PC-9 (cell line): ENCODE results near the gene USP48. TPM values are rescaled to one million over a fixed set of nuclear protein-coding genes. Genes with fewer than 3 reads are reported as not detected.

Experiments used
- BruUV-seq: library from RNA; stranded (reverse); fragments of 400-500 nt; replicated peaks from 2 replicates; lab custom pipeline; 2021; lab: Mats Ljungman, UMichigan
- CTCF ChIA-PET: fragments of 300-600 bp; sonication (Branson Sonifier 250); formaldehyde crosslinking; loops from one replicate; lab custom pipeline; 2022; ENCODE audit warnings: antibody characterized with exemption; lab: Charles Lee
- POLR2A ChIA-PET: fragments of 300-600 bp; sonication (Branson Sonifier 250); formaldehyde crosslinking; loops from one replicate; lab custom pipeline; 2022; ENCODE audit warnings: antibody characterized with exemption; ENCODE audit not compliant: unreplicated experiment; lab: Charles Lee
- DNase-seq, 2 experiments: peaks; one replicate each; pipeline versions ENCODE4 v3.0.0 to v3.0.0-alpha.2; 2015 to 2022; ENCODE audit warnings: mixed read lengths in 1 of 2
- H2AFZ ChIP-seq: fragments of 200-600 bp; sonication (generic); 2 replicates; pipeline ENCODE4 v1.8.1; 2017; ENCODE audit warnings: antibody characterized with exemption
- H3F3A ChIP-seq: fragments of 200-600 bp; sonication (generic); 2 replicates; pipeline ENCODE4 v1.8.1; 2017; ENCODE audit warnings: antibody characterized with exemption, mild to moderate bottlenecking, low read depth; ENCODE audit not compliant: insufficient read depth
- H3K27ac ChIP-seq: fragments of 200-600 bp; sonication (generic); 2 replicates; pipeline ENCODE4 v1.6.1; 2016; ENCODE audit warnings: mixed run types
- H3K27me3 ChIP-seq: fragments of 200-600 bp; sonication (generic); 2 replicates; pipeline ENCODE4 v1.6.1; 2016; ENCODE audit warnings: low read depth, mixed run types; ENCODE audit not compliant: insufficient read depth
- H3K36me3 ChIP-seq: fragments of 200-600 bp; sonication (generic); 2 replicates; pipeline ENCODE4 v1.6.1; 2016; ENCODE audit warnings: low read depth, mixed run types
- H3K4me1 ChIP-seq: fragments of 200-600 bp; sonication (generic); replicated peaks from 2 replicates; pipeline ENCODE4 v1.6.1; 2016; ENCODE audit warnings: mixed run types; ENCODE audit not compliant: insufficient read depth
- H3K4me2 ChIP-seq: fragments of 200-600 bp; sonication (generic); 2 replicates; pipeline ENCODE4 v1.6.1; 2017; ENCODE audit warnings: mixed run types
- H3K4me3 ChIP-seq: fragments of 200-600 bp; sonication (generic); 2 replicates; pipeline ENCODE4 v1.6.1; 2016; ENCODE audit warnings: mixed run types
- H3K79me2 ChIP-seq: fragments of 200-600 bp; sonication (generic); 2 replicates; pipeline ENCODE4 v1.6.1; 2017; ENCODE audit warnings: low read depth, mixed run types
- H3K9me2 ChIP-seq: fragments of 200-600 bp; sonication (generic); 2 replicates; pipeline ENCODE4 v1.8.1; 2017; ENCODE audit warnings: mild to moderate bottlenecking; ENCODE audit not compliant: insufficient read depth
- H3K9me3 ChIP-seq: fragments of 200-600 bp; sonication (generic); 2 replicates; pipeline ENCODE4 v1.8.1; 2016; ENCODE audit warnings: low read depth; ENCODE audit not compliant: insufficient read depth
- H4K20me1 ChIP-seq: fragments of 200-600 bp; sonication (generic); 2 replicates; pipeline ENCODE4 v1.8.1; 2017; ENCODE audit not compliant: insufficient read depth
- CTCF ChIP-seq: fragments of 200-600 bp; sonication (generic); conservative IDR thresholded peaks from 2 replicates; pipeline ENCODE4 v1.6.1; 2017; ENCODE audit warnings: mixed run types, antibody characterized with exemption, mild to moderate bottlenecking, moderate library complexity
- EZH2 ChIP-seq: fragments of 200-600 bp; sonication (generic); IDR thresholded peaks from 2 replicates; pipeline ENCODE4 v1.8.0; 2017; ENCODE audit warnings: antibody characterized with exemption, low read depth
- intact Hi-C: fragments of 100-400 bp; cut with micrococcal nuclease; formaldehyde crosslinking; loops from one replicate; pipeline ENCODE4 v1.10.0; 2022; ENCODE audit not compliant: unreplicated experiment
- total RNA-seq: library from RNA; stranded (reverse); gene quantifications from 2 replicates; pipeline ENCODE4 v1.2.3, GENCODE V29; 2021

The USP48 gene
- total RNA-seq, 1 experiment from 2014 or later, result 63.1 TPM

GRCh38 chr1:21716169-21716568 lies 66.8 kb downstream of the USP48 start:
- CTCF ChIA-PET, result no interaction called here
- Histone ChIP-seq H3K4me3 (no peak overlapping the region), H3K27ac (no peak overlapping the region), H3K36me3 (0 out of 2 replicates have a peak, but pooled peaks cover 4% of the 10 kb centered on the region), H3K79me2 (no peaks in the 10 kb centered on the region), H3K4me2 (no peak overlapping the region), H3K4me1 (no peaks in the 10 kb centered on the region), H3F3A (no peaks in the 10 kb centered on the region), H3K9me2 (no peaks in the 10 kb centered on the region), H4K20me1 (no peaks in the 10 kb centered on the region), H2AFZ (no peak overlapping the region), H3K9me3 (no peaks in the 10 kb centered on the region), H3K27me3 (no peaks in the 10 kb centered on the region)
- POLR2A ChIA-PET, result no interaction called here
- intact Hi-C loops, result no loop called here
- TF ChIP-seq CTCF (no peak), EZH2 (no peak)
- DNase-seq, result no peak
- no TSS peak for BruUV-seq

DNA sequence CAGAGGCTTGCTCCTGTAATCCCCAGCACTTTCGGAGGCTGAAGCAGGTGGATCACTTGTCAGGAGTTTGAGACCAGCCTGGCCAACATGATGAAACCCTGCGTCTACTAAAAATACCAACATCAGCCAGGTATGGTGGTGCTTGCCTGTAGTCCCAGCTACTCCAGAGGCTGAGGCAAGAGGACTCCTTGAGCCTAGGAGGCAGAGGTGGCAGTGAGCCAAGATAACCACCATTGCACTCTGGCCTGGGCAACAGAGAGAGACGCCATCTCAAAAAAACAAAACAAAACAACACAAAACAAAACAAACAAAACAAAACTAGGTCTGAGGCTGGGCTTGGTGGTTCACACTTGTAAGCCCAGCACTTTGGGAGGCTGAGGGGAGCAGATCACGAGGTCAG lies 75.1 kb downstream of the USP48 start:
- H3K4me3 ChIP-seq, result no peak overlapping the region
- no TSS peak for BruUV-seq
- H3K79me2 ChIP-seq, result no peaks in the 10 kb centered on the region
- CTCF ChIA-PET, result no interaction called here
- no peaks in the 10 kb centered on the region for H3K9me3 ChIP-seq
- no peaks in the 10 kb centered on the region for H3K27me3 ChIP-seq
- POLR2A ChIA-PET, result no interaction called here
- H3K36me3 ChIP-seq, result no peaks in the 10 kb centered on the region
- no peak overlapping the region for H2AFZ ChIP-seq
- H3K9me2 ChIP-seq, result no peaks in the 10 kb centered on the region
- no peak overlapping the region for H3K27ac ChIP-seq
- intact Hi-C loops, result no loop called here
- H3F3A ChIP-seq, result no peaks in the 10 kb centered on the region
- DNase-seq, result no peak
- H3K4me2 ChIP-seq, result no peak overlapping the region
- H3K4me1 ChIP-seq, result no peaks in the 10 kb centered on the region
- no peaks in the 10 kb centered on the region for H4K20me1 ChIP-seq
- no peak for TF ChIP-seq CTCF
- TF ChIP-seq EZH2, result no peak

DNA sequence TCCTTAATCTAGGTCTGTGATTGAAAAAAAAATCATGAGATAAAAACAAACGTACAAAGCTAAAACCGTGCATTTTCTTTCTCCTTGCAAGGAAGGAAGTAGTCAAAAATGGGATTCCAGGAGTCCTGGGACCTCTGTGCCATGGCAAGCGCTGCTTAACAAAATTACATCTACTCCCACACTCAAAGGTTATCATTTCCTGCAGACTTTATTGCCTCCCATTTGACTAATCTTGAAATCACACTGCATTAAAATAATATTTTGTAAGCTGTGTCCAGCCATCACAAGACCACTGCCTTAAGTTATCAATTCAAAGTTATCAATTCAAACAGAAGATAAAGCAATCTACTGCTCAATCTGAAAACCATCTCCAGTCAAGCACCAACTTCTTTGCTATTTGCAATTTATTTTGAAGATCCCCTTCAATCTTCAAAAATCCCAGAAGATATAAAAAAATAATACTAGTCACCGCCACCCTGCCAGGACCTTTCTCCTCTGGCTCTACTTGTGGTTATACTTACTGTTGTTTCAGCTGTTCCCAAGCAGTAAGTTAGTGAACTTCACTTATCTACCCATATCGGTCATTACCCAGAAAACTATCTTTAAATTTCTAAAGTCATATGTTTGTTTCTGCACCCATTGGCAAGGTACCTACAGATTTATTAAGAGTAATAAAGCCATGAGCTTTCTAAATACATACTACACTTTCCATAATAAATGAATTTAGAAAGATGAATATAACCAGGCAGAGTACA lies 75.7 kb downstream of the USP48 start:
- H3K9me2 ChIP-seq, result no peaks in the 10 kb centered on the region
- TF ChIP-seq EZH2 (no peak), CTCF (no peak)
- H3K9me3 ChIP-seq, result no peaks in the 10 kb centered on the region
- H2AFZ ChIP-seq, result no peak overlapping the region
- H3K27ac ChIP-seq, result no peak overlapping the region
- intact Hi-C loops, result no loop called here
- H3F3A ChIP-seq, result no peaks in the 10 kb centered on the region
- no TSS peak for BruUV-seq
- no peaks in the 10 kb centered on the region for H3K27me3 ChIP-seq
- H3K79me2 ChIP-seq, result no peaks in the 10 kb centered on the region
- H3K4me1 ChIP-seq, result no peaks in the 10 kb centered on the region
- H3K36me3 ChIP-seq, result no peaks in the 10 kb centered on the region
- ChIA-PET POLR2A (interaction anchor here (0.6 kb wide), 1 partner anchor 184 kb away, joined by 3 read pairs; no protein-coding TSS in a partner anchor), CTCF (no interaction called here)
- no peak overlapping the region for H3K4me2 ChIP-seq
- H3K4me3 ChIP-seq, result no peak overlapping the region
- DNase-seq, result no peak
- no peaks in the 10 kb centered on the region for H4K20me1 ChIP-seq
